Measurements from ENCODE around the gene MICAL3.

Gene MICAL3

DNA sequence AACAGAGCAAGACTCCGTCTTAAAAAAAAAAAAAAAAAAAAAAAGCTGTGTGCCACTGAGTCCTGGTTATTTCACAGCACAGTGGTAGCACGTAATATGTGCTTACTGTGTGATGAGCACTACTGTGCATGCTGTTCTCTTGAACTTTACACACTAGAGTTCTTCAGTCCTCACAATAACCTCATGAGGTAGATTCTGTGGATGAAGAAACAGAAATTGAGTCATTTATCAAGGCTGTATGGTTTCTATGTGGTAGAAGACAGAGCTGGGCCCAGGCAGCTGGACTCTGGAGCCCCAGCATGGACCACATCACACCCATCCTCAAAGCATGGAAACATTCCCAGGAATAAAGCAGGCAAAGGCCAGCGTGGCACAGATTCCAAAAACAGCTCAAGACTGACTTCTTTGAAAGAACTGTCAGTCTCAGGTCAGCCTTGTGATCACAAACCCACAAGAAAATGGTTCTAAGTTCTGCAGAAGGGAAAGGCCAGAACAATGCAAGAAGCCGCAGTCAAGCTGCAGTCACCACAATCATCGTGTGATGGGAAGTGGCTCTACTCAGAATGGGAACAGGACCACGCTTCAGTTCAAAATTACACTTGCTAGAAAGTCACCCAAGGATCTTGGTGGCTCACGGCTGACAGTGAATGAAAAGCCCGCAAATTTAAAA, 49.5 kb downstream of the MICAL3 start:
- in situ Hi-C loops (cut with HindIII; ENCODE audit: low sequenced_read_pairs): no loop called here

DNA sequence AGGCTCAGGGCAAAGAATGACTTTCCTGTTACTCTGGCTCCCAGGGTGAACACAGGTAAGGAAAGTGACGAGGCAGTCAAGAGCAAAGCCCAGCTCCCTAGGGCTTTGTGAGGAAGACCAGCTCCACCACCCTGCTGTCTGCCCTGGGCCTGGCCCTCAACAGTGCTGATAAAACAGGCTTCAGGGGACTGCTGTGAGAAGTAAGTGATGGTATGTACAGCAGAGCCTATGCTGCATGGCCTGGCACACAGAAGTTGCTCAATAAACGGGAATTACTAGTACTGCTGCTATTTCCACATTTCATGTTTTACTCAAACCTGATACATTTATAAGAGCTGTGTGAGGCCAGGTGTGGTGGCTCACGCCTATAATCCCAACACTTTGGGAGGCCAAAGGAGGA, 50.3 kb downstream of the MICAL3 start:
- in situ Hi-C loops (cut with HindIII; ENCODE audit: low sequenced_read_pairs): no loop called here

DNA sequence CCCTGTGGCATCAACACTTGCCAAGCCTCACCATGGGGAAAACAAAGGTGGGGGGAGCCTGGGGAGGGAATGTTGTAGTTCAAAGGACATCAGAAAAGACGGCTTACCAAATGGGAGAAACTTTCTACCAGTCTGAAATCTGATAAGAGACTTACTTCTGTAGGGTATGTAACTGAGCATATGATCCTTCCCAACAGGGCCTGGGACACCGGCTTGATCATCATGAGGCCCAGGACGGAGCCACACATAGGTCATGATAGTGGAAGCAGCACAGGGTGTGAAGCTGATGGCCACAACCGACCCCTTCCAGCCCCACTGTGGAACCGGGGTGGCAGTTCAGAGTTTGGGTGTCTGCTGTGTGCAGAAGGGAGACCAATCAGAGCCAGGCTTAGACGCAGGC, 51.1 kb downstream of the MICAL3 start:
- in situ Hi-C loops (cut with HindIII; ENCODE audit: low sequenced_read_pairs): no loop called here

DNA sequence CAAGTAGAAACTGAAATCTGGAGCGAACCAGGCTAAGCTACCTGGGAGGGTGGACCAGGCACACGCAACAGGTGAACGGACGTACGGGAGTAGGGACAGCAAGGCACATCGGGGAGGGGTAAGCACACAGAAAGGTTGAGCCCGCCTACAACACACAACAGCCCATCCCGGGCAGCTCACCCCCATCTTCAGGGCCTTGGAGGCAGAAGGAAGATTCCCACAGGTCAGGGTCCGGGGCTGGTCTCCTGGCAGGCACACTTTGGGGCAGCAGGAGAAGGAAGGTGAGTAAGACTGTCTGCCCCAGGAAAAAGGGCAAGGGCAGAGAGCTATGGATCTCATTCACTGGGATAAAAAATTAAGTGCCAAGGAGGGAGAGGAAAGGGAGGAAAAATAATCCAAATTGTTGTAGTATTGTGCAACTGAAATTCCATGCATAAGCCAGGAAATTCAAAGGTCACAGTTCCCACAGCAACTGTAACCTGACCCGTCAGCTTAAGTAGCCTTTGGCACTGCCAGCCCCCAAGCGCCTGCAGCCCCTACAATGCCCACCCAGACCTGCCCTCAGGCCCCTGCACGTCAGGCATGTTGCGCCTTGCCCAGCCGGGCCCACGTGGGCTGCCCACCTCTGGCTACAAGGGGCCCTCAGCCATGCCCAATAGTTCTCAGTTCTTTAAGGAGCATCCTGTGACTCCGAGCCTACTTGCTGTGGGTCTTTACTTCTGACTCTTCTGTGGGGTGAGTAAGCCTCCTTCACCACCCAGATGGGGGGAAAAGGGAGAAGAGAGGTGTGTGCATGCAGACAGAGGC, 51.8 kb downstream of the MICAL3 start:
- in situ Hi-C loops (cut with HindIII; ENCODE audit: low sequenced_read_pairs): no loop called here

DNA sequence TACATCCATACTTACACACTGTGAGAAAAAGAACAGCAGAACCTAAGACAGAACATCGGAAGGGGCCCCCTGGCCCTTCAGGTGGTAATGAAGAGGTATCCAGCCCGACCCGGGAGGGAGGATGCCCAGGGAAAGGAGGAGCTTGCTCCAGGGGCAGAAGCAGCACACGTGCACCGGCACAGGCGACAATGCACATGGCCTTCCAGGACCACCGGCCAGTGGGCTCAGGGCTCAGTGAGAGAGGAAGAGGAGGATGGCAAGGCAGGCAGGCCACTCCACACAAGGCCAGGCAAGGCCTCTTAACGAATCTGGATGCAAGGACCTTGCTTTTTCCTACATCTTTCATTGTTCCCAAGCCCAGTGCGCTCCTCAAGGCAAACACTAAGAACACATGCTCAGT, 52.6 kb downstream of the MICAL3 start:
- in situ Hi-C loops (cut with HindIII; ENCODE audit: low sequenced_read_pairs): no loop called here

DNA sequence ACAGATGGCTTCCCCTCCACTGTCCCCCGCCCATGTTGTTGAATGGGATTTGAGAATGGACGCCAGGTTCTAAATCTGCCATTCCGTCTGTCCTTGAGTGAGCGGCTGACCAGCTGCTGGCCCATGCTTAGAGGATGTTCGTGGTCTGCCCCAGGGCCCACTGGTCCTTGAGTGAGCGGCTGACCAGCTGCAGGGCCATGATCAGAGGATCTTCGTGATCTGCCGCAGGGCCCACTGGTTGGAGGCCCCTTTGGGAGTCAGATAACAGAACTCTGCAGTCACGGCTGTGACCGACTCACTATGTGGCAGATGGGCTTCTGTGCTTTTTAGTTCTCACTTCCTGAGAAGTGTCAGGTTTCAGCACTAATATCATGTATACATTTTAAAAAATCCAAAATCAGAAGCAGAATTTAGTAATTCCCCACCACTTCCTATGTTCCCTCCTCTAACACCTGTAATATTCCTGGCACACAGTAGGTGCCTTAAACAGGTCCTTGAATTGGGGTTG, 54.1 kb downstream of the MICAL3 start:
- in situ Hi-C loops (cut with HindIII; ENCODE audit: low sequenced_read_pairs): no loop called here

DNA sequence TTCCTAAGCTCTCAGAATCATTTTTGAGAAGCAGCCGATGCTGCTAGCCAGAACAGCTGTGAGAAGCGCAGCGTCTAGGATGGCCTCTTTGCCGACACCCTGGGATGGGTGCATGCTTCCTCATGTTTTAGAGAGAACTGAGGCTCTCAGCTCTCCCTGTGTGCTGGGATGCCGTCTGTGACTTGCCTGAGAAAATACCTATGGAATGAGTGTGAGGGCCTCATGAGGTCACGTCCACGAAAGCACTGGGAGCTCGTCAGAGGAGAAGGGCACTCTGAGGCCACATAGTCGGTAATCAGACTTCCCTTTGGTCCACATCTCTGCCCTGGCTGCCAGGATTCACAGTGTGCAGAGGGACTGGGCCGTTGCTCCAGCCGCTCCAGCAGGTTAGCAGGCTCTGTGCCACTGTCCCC, 54.7 kb downstream of the MICAL3 start:
- in situ Hi-C loops (cut with HindIII; ENCODE audit: low sequenced_read_pairs): no loop called here

DNA sequence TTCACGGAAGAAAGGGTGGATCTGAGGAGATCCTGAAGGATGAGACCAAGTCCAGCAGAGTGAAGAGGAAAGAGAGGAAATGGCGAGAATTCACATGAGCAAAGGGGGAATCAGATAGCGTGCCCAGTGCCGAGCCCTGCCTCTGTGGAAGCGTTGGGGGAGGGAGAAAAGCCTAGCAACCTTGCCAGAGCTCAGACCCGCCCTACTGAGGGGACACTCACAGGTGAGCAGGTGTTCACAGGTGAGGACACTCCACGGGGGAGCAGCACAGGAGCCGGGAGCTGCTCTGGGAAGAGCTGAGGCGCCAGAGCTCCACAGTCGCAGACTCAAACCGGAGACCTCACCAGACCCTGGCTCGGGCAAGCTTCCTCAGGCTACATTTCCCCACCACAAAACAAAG, 56.2 kb downstream of the MICAL3 start:
- in situ Hi-C loops (cut with HindIII; ENCODE audit: low sequenced_read_pairs): no loop called here

DNA sequence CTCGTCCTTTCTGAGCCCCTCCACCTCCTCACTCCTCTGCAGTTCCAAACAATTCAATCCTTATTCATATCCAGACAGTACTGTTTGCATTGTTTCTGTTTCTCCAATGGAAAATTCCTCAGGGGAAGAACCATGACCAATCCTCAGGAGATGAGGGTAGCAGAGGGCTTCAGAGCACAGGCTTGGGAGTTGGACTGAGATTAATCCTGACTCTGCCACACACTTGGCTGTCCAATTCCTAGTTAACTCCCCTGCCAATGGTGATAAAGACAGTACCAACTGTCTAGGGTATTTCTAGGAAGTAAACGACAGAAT, 58.0 kb downstream of the MICAL3 start:
- in situ Hi-C loops (cut with HindIII; ENCODE audit: low sequenced_read_pairs): no loop called here

DNA sequence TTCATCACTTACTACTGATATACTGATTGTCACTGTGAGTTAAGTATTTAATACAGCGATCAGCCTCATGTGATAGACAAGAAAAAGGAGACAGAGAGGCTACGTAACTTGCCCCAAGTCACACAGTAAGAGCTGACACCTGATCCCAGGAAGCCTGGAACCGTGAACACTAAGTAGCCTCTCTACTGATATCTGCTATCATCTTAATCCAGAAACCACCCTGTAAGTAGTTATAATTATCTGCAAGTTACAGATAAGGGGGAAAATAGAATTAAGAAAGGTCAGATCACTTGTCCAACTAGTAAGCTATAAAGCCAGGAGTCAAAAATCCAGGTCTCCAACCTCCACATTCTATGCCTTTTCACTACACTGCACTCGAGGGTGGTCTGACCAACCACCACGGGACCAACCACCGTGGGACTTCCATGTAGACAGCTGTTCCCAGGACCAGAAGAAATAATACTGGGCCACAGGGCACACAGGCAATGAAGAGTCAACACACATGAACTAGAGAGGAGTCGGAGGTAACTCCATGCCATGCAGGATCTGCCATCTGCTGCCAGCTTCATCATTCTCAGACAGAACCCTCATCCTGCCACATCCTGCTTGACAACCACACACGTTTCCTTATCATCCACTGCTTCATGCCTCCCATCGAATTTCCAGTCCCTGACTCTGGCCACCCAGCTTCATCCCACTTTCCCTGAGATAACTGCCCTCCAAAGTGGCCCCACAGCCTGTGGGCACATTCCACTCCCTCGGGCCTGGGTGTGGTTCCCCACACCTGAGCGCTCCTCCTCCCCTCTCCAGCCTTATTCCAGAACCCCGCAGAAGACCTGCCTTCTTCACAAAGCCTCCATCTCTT, 58.6 kb downstream of the MICAL3 start:
- in situ Hi-C loops (cut with HindIII; ENCODE audit: low sequenced_read_pairs): no loop called here

DNA sequence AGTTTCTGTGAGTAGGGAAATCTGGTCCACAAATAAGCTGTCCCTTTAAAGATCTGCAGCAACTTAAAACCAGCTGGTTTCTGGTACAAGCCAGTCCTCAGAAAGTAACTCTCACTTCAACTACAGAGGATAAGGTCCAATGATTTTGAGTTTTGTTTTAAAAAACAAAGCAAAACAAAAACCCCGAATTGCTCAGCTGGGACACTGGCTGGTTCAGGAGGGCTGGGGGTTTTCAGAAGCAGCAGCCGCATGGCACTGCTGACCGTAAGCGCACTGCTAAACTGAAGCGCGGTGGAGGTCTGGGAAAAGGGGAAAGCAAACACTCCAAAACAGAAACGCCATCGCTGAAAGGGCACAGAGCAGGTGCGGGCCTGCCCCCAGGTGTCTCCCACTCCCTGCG, 59.7 kb downstream of the MICAL3 start:
- in situ Hi-C loops (cut with HindIII; ENCODE audit: low sequenced_read_pairs): no loop called here

DNA sequence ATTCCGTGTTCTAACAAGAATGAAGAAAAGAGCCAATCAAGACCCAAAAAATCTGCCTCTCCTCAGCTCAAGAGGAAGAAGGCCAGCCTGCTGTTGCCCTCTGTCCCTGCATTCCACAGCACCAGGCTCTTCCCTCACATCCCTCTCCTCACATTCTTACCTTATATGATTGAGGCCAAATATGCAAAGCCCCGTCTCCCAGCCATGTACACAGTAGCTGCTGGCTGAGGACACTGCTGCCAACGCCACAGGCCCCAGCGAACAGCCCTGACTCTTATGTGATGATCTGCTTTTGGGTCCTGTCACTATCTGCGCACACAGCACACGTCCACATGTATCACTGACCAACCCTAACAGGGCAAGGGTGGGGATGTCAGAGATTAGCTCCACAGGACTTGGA, 60.2 kb downstream of the MICAL3 start:
- in situ Hi-C loops (cut with HindIII; ENCODE audit: low sequenced_read_pairs): no loop called here

DNA sequence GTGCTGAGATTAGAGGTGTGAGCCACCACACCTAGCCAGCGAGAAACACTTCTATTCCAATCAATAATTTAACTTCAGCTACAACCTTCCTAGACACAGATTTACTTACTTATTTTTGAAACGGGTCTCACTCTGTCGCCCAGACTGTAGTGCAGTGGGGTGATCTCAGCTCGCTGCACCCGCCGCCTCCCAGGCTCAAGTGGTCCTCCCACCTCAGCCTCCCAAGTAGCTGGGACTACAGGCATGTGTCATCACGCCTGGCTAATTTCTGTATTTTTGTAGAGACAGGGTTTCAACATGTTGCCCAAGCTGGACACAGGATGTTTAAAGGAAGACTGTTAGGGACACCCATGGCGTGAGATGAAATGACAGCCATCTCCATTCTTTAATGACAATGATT, 61.3 kb downstream of the MICAL3 start:
- in situ Hi-C loops (cut with HindIII; ENCODE audit: low sequenced_read_pairs): no loop called here

DNA sequence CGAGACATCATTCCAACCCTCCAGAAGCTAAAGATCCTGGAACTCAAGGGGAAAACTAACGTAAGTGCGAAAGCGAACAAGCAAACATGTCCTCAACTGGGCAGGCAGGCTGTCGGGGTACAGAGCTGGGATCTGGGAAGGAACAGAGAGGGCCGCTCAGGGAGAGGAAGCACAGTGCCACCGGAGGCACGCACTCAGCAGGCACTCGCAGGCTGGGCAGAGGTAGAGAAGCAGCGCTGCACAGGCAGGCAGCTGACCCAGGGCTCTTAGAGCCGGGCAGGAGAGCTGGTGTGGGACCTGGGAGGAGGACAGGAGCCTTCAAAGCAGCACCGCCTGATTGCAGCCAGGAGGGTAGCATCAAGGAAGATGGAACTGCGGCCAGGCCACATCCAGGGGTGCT, 62.2 kb downstream of the MICAL3 start:
- in situ Hi-C loops (cut with HindIII; ENCODE audit: low sequenced_read_pairs): no loop called here

DNA sequence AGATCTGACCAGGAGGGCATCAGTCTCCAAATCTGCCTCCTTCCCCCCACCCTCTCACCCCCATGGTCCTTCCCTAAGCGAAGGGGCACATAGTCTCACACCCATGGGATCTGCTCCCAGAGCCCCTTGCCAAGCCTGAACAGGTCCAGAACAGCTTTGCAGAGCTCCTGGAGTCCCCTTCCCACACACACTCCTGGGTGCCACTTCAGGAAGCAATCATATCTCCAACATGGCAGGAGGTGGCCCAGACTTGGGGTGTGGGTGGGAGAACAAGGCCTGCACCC, 63.0 kb downstream of the MICAL3 start:
- in situ Hi-C loops (cut with HindIII; ENCODE audit: low sequenced_read_pairs): no loop called here

DNA sequence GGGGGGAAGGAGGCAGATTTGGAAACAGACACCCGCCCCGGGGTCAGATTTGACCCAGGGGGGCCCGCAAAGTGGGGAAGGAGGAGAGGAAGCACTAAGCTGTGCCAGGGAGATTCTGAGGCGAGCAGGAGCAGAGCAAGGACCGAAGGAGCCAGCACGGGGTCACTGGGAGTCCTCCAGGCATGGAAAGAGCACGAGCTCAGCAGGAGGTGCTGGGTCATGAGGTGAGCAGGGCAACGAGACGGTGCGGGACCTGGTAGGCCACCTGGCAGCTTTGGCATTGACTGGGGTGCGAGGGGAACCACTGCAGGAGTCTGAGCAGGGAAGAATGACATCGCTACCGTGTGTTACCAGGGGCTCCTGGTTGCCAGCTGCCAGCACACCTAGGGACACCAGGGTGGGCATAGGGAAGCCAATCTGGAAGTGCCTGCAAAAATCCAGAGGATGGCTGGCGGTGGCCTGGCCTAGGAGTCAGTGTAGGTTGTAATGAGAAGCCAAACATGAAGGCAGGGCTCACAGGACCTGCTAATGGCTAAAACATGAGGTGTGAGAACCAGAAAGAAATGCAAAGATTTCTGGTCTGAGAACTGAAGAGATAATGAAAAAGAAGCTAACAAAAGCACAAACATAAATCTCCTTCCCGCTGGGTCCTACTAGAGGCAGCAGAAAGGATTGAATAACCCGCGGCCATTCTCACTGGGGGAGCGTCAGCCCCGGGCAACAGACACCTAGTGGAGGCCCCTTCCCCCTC, 63.5 kb downstream of the MICAL3 start:
- in situ Hi-C loops (cut with HindIII; ENCODE audit: low sequenced_read_pairs): no loop called here

DNA sequence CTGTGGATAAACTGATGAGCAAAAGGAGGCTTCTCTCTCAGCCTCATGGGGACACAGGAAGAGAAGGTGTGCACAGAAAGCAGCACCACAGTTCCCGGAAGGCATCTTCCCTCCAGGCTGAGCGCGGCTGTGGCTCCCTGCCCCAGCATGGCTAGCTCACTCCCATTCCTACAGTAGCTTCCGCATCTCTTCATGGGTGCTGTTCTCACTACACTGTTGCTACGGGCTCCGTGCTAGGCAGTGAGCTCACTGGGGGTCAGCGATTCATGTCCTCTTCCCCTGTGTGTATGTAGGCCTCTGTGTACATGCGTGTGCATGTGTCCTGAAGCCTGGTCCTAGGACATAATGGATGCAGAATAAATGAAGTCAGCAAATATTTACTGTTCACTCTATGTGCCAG, 64.3 kb downstream of the MICAL3 start:
- in situ Hi-C loops (cut with HindIII; ENCODE audit: low sequenced_read_pairs): no loop called here

DNA sequence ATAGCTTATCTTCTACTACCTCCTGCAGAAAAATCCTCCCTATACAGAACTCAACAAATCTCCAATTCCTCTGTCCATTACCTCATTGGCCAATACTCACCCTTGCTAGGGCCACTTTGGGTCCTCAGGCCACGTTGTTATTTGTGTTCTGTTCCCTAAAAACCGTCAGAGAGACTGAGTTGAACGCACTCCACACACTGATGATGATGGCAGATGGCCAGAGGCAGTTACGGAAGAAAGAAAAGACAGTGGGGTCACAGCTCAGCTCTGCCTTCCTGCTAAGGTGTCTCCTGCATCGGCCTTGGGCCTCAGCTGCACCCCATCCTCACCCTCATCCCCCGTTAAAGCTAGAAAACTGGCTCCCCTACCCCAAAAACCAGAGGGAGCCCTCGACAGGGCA, 66.2 kb downstream of the MICAL3 start:
- in situ Hi-C loops (cut with HindIII; ENCODE audit: low sequenced_read_pairs): no loop called here

DNA sequence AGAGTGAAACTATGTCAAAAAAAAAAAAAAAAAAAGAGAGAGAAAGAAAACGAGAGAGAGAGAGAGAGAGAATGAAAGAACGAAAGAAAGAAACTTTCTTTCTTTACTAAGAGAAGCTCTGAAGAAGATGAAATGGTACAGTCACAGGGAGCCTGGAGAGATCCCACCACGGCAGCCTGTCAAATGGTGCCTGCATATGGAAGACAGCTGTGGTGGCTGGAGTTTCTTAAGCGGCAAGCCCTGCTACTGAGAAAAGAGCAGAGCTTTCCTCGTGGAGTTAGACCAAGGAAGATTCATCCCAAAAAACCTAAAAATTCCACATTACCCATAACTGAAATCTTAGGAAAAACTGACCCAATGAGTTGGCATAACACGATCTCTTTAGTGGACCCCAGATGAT, 66.7 kb downstream of the MICAL3 start:
- in situ Hi-C loops (cut with HindIII; ENCODE audit: low sequenced_read_pairs): no loop called here

DNA sequence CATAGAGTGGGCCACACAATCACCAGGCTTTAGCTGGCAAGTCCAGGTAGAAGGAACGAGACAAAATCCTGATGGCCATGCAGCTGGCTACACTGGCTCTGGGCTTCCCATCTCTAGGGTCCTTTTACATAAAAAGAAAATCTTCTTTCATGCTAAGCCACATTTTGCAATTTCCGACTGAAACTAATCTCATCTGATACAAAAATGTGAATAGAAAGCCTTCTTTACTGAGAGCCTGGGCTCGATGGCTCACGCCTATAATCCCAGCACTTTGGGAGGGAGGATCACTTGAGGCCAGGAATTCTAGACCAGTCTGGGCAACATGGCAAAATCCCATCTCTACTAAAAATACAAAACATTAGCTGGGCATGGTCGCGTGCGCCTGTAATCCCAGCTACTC, 67.2 kb downstream of the MICAL3 start:
- in situ Hi-C loops (cut with HindIII; ENCODE audit: low sequenced_read_pairs): no loop called here

DNA sequence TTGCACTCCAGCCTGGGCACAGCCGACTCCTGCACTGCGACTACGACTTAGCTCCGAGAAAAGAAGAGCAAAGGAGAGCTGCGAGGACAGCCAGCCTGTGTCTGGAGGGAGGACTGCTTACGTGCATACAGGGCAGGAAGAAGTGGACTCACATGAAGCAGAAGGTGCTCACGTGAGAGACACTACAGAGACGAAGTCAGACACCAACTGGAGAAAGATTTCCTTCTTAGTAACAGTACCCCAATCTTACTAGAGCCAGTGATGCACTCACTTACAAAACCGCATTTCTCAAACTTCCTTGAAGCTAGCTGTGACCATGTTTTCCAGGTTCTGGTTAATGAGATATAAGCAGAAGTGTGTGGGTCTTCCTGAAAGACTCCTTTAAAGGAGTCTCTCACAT, 67.7 kb downstream of the MICAL3 start:
- in situ Hi-C loops (cut with HindIII; ENCODE audit: low sequenced_read_pairs): no loop called here
